OCI-LY3 (cell line): ENCODE results near the gene PPFIA3.
"Not testable (repeated sequence)": the region's sequence is repeated elsewhere in the genome, so short reads cannot be mapped to it uniquely, and the experiment has no call there.

Experiments
- H2AFZ ChIP-seq: fragments of 200-600, 300-600 bp; shearing (Covaris generic); 2 replicates; pipeline ENCODE4 v1.6.0; 2014; ENCODE audit warnings: antibody characterized with exemption, low read depth, low read length
- H3K27ac ChIP-seq: fragments of 200-600, 300-600 bp; sonication (generic); 2 replicates; pipeline ENCODE4 v1.5.1; 2014; ENCODE audit warnings: mild to moderate bottlenecking, low read length, moderate library complexity, mixed read lengths
- H3K27me3 ChIP-seq: fragments of 200-600, 300-600 bp; sonication (generic); 2 replicates; pipeline ENCODE4 v1.6.1; 2014; ENCODE audit warnings: low read depth, low read length, mixed read lengths
- H3K36me3 ChIP-seq: fragments of 200-600, 300-600 bp; sonication (generic); replicated peaks from 2 replicates; pipeline ENCODE3; 2014; ENCODE audit warnings: low read depth, low read length, mixed read lengths
- H3K4me1 ChIP-seq: fragments of 300-600, 200-600 bp; sonication (generic); 2 replicates; pipeline ENCODE4 v1.6.1; 2014; ENCODE audit warnings: low read length, mixed read lengths
- H3K4me2 ChIP-seq: fragments of 200-600, 300-600 bp; sonication (generic); 2 replicates; pipeline ENCODE4 v1.6.1; 2014; ENCODE audit warnings: low read length, mixed read lengths
- H3K4me3 ChIP-seq: fragments of 300-600, 200-600 bp; sonication (generic); 2 replicates; pipeline ENCODE4 v1.5.1; 2014; ENCODE audit warnings: antibody characterized with exemption, mild to moderate bottlenecking, low read length, moderate library complexity
- H3K79me2 ChIP-seq: fragments of 300-600, 200-600 bp; shearing (Covaris generic); 2 replicates; pipeline ENCODE4 v1.6.1; 2014; ENCODE audit warnings: mild to moderate bottlenecking, low read length, mixed read lengths
- H3K9ac ChIP-seq: fragments of 300-600, 200-600 bp; shearing (Covaris generic); 2 replicates; pipeline ENCODE4 v1.6.0; 2014; ENCODE audit warnings: mild to moderate bottlenecking, low read length, moderate library complexity
- H3K9me3 ChIP-seq: fragments of 200-600, 300-600 bp; shearing (Covaris generic); 2 replicates; pipeline ENCODE4 v1.6.1; 2014; ENCODE audit warnings: low read length, mixed read lengths; ENCODE audit not compliant: insufficient read depth
- H4K20me1 ChIP-seq: fragments of 200-600, 300-600 bp; sonication (generic); 2 replicates; pipeline ENCODE4 v1.6.1; 2016; ENCODE audit warnings: low read length, mixed read lengths; ENCODE audit not compliant: insufficient read depth
- CTCF ChIP-seq: fragments of 200-600, 300-600 bp; sonication (generic); IDR thresholded peaks from 2 replicates; pipeline ENCODE4 v1.5.1; 2014; ENCODE audit warnings: antibody characterized with exemption, low read length, low read depth
- EZH2phosphoT487 ChIP-seq: fragments of 200-600 bp; shearing (Covaris generic); IDR thresholded peaks from 2 replicates; pipeline ENCODE4 v1.6.1; 2018; ENCODE audit warnings: antibody characterized with exemption, mixed run types, low read depth

PPFIA3 gene

GRCh38 chr19:49117677-49118564 is 1.4 kb upstream of the PPFIA3 start:
- Histone ChIP-seq H3K9me3 (no peaks in the 10 kb centered on the region), H3K4me1 (peaks cover 22% of the 10 kb centered on the region), H3K27ac (peak overlapping the region; percentile 72), H4K20me1 (no peaks in the 10 kb centered on the region), H2AFZ (peak overlapping the region; percentile 42; the same call in 1 of the 2 replicates), H3K36me3 (no peaks in the 10 kb centered on the region), H3K79me2 (peaks cover 6% of the 10 kb centered on the region), H3K4me3 (peak overlapping the region; percentile 92), H3K4me2 (peak overlapping the region; percentile 99), H3K27me3 (no peaks in the 10 kb centered on the region), H3K9ac (peak overlapping the region; percentile 90)
- no peak for TF ChIP-seq EZH2phosphoT487
- no peak for TF ChIP-seq CTCF

GRCh38 chr19:49118565-49119410 is 556 bp upstream of the PPFIA3 start, which contains the start of gene C19orf73:
TSS of gene C19orf73 (minus strand) at chr19:49119143. CDS start at chr19:49119022, 121 bp downstream.
- no peaks in the 10 kb centered on the region for H3K9me3 ChIP-seq
- peak within 1 kb of the TSS; percentile 67; the same call in 1 of the 2 replicates for H2AFZ ChIP-seq
- no peaks in the 10 kb centered on the region for H3K36me3 ChIP-seq
- peak within 1 kb of the TSS; percentile 92 for H3K4me3 ChIP-seq
- peak within 1 kb of the TSS; percentile 72 for H3K27ac ChIP-seq
- H3K27me3 ChIP-seq: no peaks in the 10 kb centered on the region
- H3K9ac ChIP-seq: peak within 1 kb of the TSS; percentile 90
- TF ChIP-seq CTCF (no peak), EZH2phosphoT487 (no peak)
- peak within 1 kb of the TSS; percentile 99 for H3K4me2 ChIP-seq
- H3K4me1 ChIP-seq: peaks cover 20% of the 10 kb centered on the region
- peaks cover 6% of the 10 kb centered on the region for H3K79me2 ChIP-seq
- no peaks in the 10 kb centered on the region for H4K20me1 ChIP-seq

GRCh38 chr19:49120325-49120683 is 960 bp downstream of the PPFIA3 start:
- H2AFZ ChIP-seq: peak overlapping the region; percentile 45; the same call in 1 of the 2 replicates
- H4K20me1 ChIP-seq: no peaks in the 10 kb centered on the region
- no peaks in the 10 kb centered on the region for H3K36me3 ChIP-seq
- no peak for TF ChIP-seq CTCF
- no peak for TF ChIP-seq EZH2phosphoT487
- no peaks in the 10 kb centered on the region for H3K9me3 ChIP-seq
- no peaks in the 10 kb centered on the region for H3K27me3 ChIP-seq
- H3K27ac ChIP-seq: no peak overlapping the region
- H3K79me2 ChIP-seq: peaks cover 6% of the 10 kb centered on the region
- peak overlapping the region; percentile 87 for H3K9ac ChIP-seq
- peak overlapping the region; percentile 85 for H3K4me2 ChIP-seq
- H3K4me1 ChIP-seq: peaks cover 17% of the 10 kb centered on the region
- H3K4me3 ChIP-seq: peak overlapping the region; percentile 92

- Histone ChIP-seq H3K4me2 (peak overlapping the region; percentile 85), H3K79me2 (peaks cover 6% of the 10 kb centered on the region), H3K4me1 (peaks cover 17% of the 10 kb centered on the region)
Observed at GRCh38 chr19:49120868-49121267, 1.5 kb downstream of the PPFIA3 start.

GRCh38 chr19:49121841-49122240 is 2.5 kb downstream of the PPFIA3 start:
- not testable (repeated sequence) for H3K9me3 ChIP-seq, H3K79me2 ChIP-seq, H3K4me2 ChIP-seq, H2AFZ ChIP-seq, H3K9ac ChIP-seq, H3K27ac ChIP-seq, H3K27me3 ChIP-seq, H3K36me3 ChIP-seq, H3K4me3 ChIP-seq, H4K20me1 ChIP-seq
- peaks cover 17% of the 10 kb centered on the region for H3K4me1 ChIP-seq

More at GRCh38 chr19:49120868-49121267, 1.5 kb downstream of the PPFIA3 start:
- H3K9ac ChIP-seq: peak overlapping the region; percentile 87; the same call in 1 of the 2 replicates
- no peak for TF ChIP-seq EZH2phosphoT487
- no peak for TF ChIP-seq CTCF
- H3K4me3 ChIP-seq: peak overlapping the region; percentile 92; the same call in 1 of the 2 replicates
- H3K27me3 ChIP-seq: no peaks in the 10 kb centered on the region
- no peak overlapping the region for H3K27ac ChIP-seq
- H4K20me1 ChIP-seq: no peaks in the 10 kb centered on the region
- no peaks in the 10 kb centered on the region for H3K36me3 ChIP-seq
- H3K9me3 ChIP-seq: no peaks in the 10 kb centered on the region
- no peak overlapping the region for H2AFZ ChIP-seq
